Measurements from ENCODE around the gene PUS7L. TPM values are rescaled to one million over a fixed set of nuclear protein-coding genes. Genes with fewer than 3 reads are reported as not detected.

PUS7L gene
- total and polyA plus RNA-seq, 2 donors (not counting 1 experiment from before 2014, with no cell fraction given), result 2.6 to 23.5 TPM

GRCh38 chr12:43750814-43751213 lies 7.8 kb downstream of the PUS7L start:
- Histone ChIP-seq H2AFZ (ENCODE audit: insufficient read depth, low read depth, low read length, poor library complexity, severe bottlenecking) (no peak overlapping the region), H3K36me3 (replicated peaks in 1 of 2; ENCODE audit: control extremely low read depth in 1 of 2, control insufficient read depth in 1 of 2, extremely low read depth in 1 of 2, insufficient read depth in 2 of 2, low read length in 1 of 2) (peaks cover 2 to 3% of the 10 kb centered on the region in 2 experiments), H3K4me2 (replicated peaks; ENCODE audit: low read depth, low read length, poor library complexity, severe bottlenecking) (no peak overlapping the region), H3K4me3 (ENCODE audit: control extremely low read depth in 1 of 5, extremely low read depth in 1 of 5, insufficient read depth in 1 of 5, low read depth in 2 of 5, low read length in 4 of 5) (no peak overlapping the region), H3K9ac (ENCODE audit: low read length) (no peak overlapping the region), H3K4me1 (ENCODE audit: control insufficient read depth in 2 of 2, insufficient read depth in 2 of 2, low read length in 2 of 2) (peaks cover 0 to 5% of the 10 kb centered on the region in 2 donors), H3K79me2 (ENCODE audit: control insufficient read depth, insufficient read depth, low read length) (peaks cover 7% of the 10 kb centered on the region), H3K9me3 (ENCODE audit: control extremely low read depth in 1 of 3, control insufficient read depth in 2 of 3, insufficient read depth in 1 of 3, low read length in 2 of 3) (no peaks in the 10 kb centered on the region), H3K27ac (ENCODE audit: low read length in 2 of 2) (no peak overlapping the region), H4K20me1 (ENCODE audit: control insufficient read depth, insufficient read depth, low read length, poor library complexity, severe bottlenecking) (no peaks in the 10 kb centered on the region), H3K27me3 (replicated peaks in 1 of 4; ENCODE audit: control extremely low read depth in 1 of 4, control insufficient read depth in 3 of 4, insufficient read depth in 4 of 4, low read length in 3 of 4) (no peaks in the 10 kb centered on the region)
- TF ChIP-seq CTCF (IDR thresholded peaks at IDR 0.05), result no peak
- TF ChIP-seq EZH2 (IDR thresholded peaks at IDR 0.05; ENCODE audit: borderline replicate concordance, insufficient read depth, low read depth, low read length, poor library complexity, severe bottlenecking), result no peak
- intact Hi-C loops (cut with micrococcal nuclease), result loop anchor here (10.0 kb wide), 1 partner anchor 1426 kb away; the partner anchor contains the start of genes PPHLN1 and ZCRB1
- POLR2A ChIA-PET, result no interaction called here
- Mint-ChIP-seq H3K4me3 (no peak overlapping the region), H3K9me3 (ENCODE audit: insufficient read depth) (no peaks in the 10 kb centered on the region), H3K27me3 (no peaks in the 10 kb centered on the region), H3K27ac (no peak overlapping the region), H3K4me1 (peaks cover 27% of the 10 kb centered on the region)
- DNase-seq, result no peak
- no peak for ATAC-seq (ENCODE audit: low read depth)
- no CpG with 5 or more reads among the region's 3 CpGs for WGBS (ENCODE audit: insufficient coverage)
- CTCF ChIA-PET, result no interaction called here

GRCh38 chr12:43749016-43749415 lies 9.6 kb downstream of the PUS7L start:
- H3K27ac ChIP-seq (ENCODE audit: low read length in 2 of 2), result no peak overlapping the region
- H3K27me3 ChIP-seq (replicated peaks in 1 of 4; ENCODE audit: control extremely low read depth in 1 of 4, control insufficient read depth in 3 of 4, insufficient read depth in 4 of 4, low read length in 3 of 4), result no peaks in the 10 kb centered on the region
- intact Hi-C loops (cut with micrococcal nuclease), result no loop called here
- TF ChIP-seq CTCF (IDR thresholded peaks at IDR 0.05) (no peak), EZH2 (IDR thresholded peaks at IDR 0.05; ENCODE audit: borderline replicate concordance, insufficient read depth, low read depth, low read length, poor library complexity, severe bottlenecking) (no peak)
- no peaks in the 10 kb centered on the region for H4K20me1 ChIP-seq (ENCODE audit: control insufficient read depth, insufficient read depth, low read length, poor library complexity, severe bottlenecking)
- H3K79me2 ChIP-seq (ENCODE audit: control insufficient read depth, insufficient read depth, low read length), result peaks cover 2% of the 10 kb centered on the region
- no peak overlapping the region for H3K9ac ChIP-seq (ENCODE audit: low read length)
- H2AFZ ChIP-seq (ENCODE audit: insufficient read depth, low read depth, low read length, poor library complexity, severe bottlenecking), result no peak overlapping the region
- peaks cover 0 to 5% of the 10 kb centered on the region in 2 donors for H3K4me1 ChIP-seq (ENCODE audit: control insufficient read depth in 2 of 2, insufficient read depth in 2 of 2, low read length in 2 of 2)
- CTCF ChIA-PET, result no interaction called here
- no peak overlapping the region for H3K4me3 ChIP-seq (ENCODE audit: control extremely low read depth in 1 of 5, extremely low read depth in 1 of 5, insufficient read depth in 1 of 5, low read depth in 2 of 5, low read length in 4 of 5)
- Mint-ChIP-seq H3K9me3 (ENCODE audit: insufficient read depth) (no peaks in the 10 kb centered on the region), H3K27me3 (no peaks in the 10 kb centered on the region), H3K4me3 (no peak overlapping the region), H3K4me1 (peaks cover 16% of the 10 kb centered on the region), H3K27ac (no peak overlapping the region)
- WGBS (ENCODE audit: insufficient coverage), result 100% methylated on average over 3 of the region's 5 CpGs
- no peak overlapping the region for H3K4me2 ChIP-seq (replicated peaks; ENCODE audit: low read depth, low read length, poor library complexity, severe bottlenecking)
- DNase-seq (no peak), ATAC-seq (ENCODE audit: low read depth) (no peak)
- POLR2A ChIA-PET, result no interaction called here
- H3K36me3 ChIP-seq (replicated peaks in 1 of 2; ENCODE audit: control extremely low read depth in 1 of 2, control insufficient read depth in 1 of 2, extremely low read depth in 1 of 2, insufficient read depth in 2 of 2, low read length in 1 of 2), result peaks cover 3 to 8% of the 10 kb centered on the region in 2 experiments
- H3K9me3 ChIP-seq (ENCODE audit: control extremely low read depth in 1 of 3, control insufficient read depth in 2 of 3, insufficient read depth in 1 of 3, low read length in 2 of 3), result no peaks in the 10 kb centered on the region
